Activated B cell treated with CpG ODN at 0.5 μM for 24 hours (primary cell): ENCODE measurements around the gene CNR2. TPM values are rescaled to one million over a fixed set of nuclear protein-coding genes. Genes with fewer than 3 reads are reported as not detected.
A peak's percentile ranks its signal among the peaks of the same experiment; 100 is the strongest.

Experiments used
- ATAC-seq: fragments of 200-7000 bp; cut with Tn5 transposase; one replicate; pipeline ENCODE4 v1.10.0; 2021; ENCODE audit warnings: low read depth, mild to moderate bottlenecking, moderate library complexity
- CTCF ChIA-PET: fragments of 350-600 bp; sonication (Branson Sonifier 250); formaldehyde crosslinking; loops from one replicate; lab custom pipeline; 2021; ENCODE audit warnings: antibody characterized with exemption; lab: Charles Lee
- POLR2A ChIA-PET: fragments of 350-600 bp; sonication (Branson Sonifier 250); formaldehyde crosslinking; loops from one replicate; lab custom pipeline; 2021; ENCODE audit warnings: antibody characterized with exemption; lab: Charles Lee
- DNase-seq: peaks from one replicate; pipeline ENCODE4 v3.0.0; 2022
- H3K27ac Mint-ChIP-seq: one replicate; pipeline ENCODE4 v1.8.0; 2020; ENCODE audit warnings: mixed read lengths
- H3K27me3 Mint-ChIP-seq: one replicate; pipeline ENCODE4 v1.8.0; 2021; ENCODE audit warnings: mixed read lengths
- H3K36me3 Mint-ChIP-seq: one replicate; pipeline ENCODE4 v1.8.0; 2021; ENCODE audit warnings: low read depth, mixed read lengths
- H3K4me1 Mint-ChIP-seq: one replicate; pipeline ENCODE4 v1.8.0; 2021; ENCODE audit warnings: mixed read lengths
- H3K4me3 Mint-ChIP-seq: one replicate; pipeline ENCODE4 v1.8.0; 2020; ENCODE audit warnings: mild to moderate bottlenecking, mixed read lengths
- H3K9me3 Mint-ChIP-seq: one replicate; pipeline ENCODE4 v1.8.0; 2020; ENCODE audit warnings: mixed read lengths
- CTCF ChIP-seq: fragments of 200-600 bp; IDR thresholded peaks from one replicate; pipeline ENCODE4 v1.8.0; 2022; ENCODE audit warnings: antibody characterized with exemption, mild to moderate bottlenecking
- intact Hi-C: fragments of 100-400 bp; cut with micrococcal nuclease; formaldehyde crosslinking; loops from one replicate; pipeline ENCODE4 v1.15.1; 2024
- total RNA-seq: library from RNA; stranded (reverse); gene quantifications from 2 replicates; pipeline ENCODE4 v1.2.3, GENCODE V29; 2022

Gene CNR2
- total RNA-seq, 1 donor from 2014 or later, result 51.0 TPM

GRCh38 chr1:23924601-23925000 lies 11.4 kb upstream of the CNR2 start:
- Mint-ChIP-seq H3K27me3 (no peaks in the 10 kb centered on the region), H3K36me3 (no peaks in the 10 kb centered on the region), H3K4me3 (no peak overlapping the region), H3K4me1 (peaks cover 19% of the 10 kb centered on the region), H3K9me3 (no peaks in the 10 kb centered on the region), H3K27ac (no peak overlapping the region)
- TF ChIP-seq CTCF, result no peak
- POLR2A ChIA-PET, result interaction anchor here (0.7 kb wide), 1 partner anchor 32 kb away, joined by 7 read pairs; no protein-coding TSS in a partner anchor
- intact Hi-C loops, result no loop called here
- CTCF ChIA-PET, result interaction anchor here (1.1 kb wide), 1 partner anchor 8 kb away, joined by 3 read pairs; no protein-coding TSS in a partner anchor
- DNase-seq, result no peak
- no peak for ATAC-seq

- Mint-ChIP-seq H3K4me1 (peaks cover 14% of the 10 kb centered on the region), H3K27me3 (no peaks in the 10 kb centered on the region), H3K4me3 (no peak overlapping the region), H3K9me3 (no peaks in the 10 kb centered on the region), H3K36me3 (no peaks in the 10 kb centered on the region), H3K27ac (peak overlapping the region; percentile 16)
- intact Hi-C loops, result no loop called here
- ChIA-PET CTCF (no interaction called here), POLR2A (no interaction called here)
- TF ChIP-seq CTCF, result no peak
- DNase-seq, result no peak
- no peak for ATAC-seq
These were observed 10.7 kb upstream of the CNR2 start for GRCh38 chr1:23923592-23924499.

- H3K4me1 Mint-ChIP-seq, result peaks cover 18% of the 10 kb centered on the region
These were observed 9.3 kb upstream of the CNR2 start for GRCh38 chr1:23922321-23922943.

GRCh38 chr1:23916209-23917131 lies 3.3 kb upstream of the CNR2 start:
- intact Hi-C loops, result loop anchor here (1.0 to 2.0 kb wide), 7 partner anchors 15 to 144 kb away; partner anchors contain the start of genes FUCA1, GALE, HMGCL and PNRC2
- ChIA-PET POLR2A (interaction anchor here (0.6 to 2.9 kb wide), 28 partner anchors 8 to 189 kb away, joined by 3 to 34 read pairs (median 6); partner anchors contain the start of genes FUCA1, GALE, HMGCL and PITHD1), CTCF (interaction anchor here (0.6 to 5.9 kb wide), 42 partner anchors 8 to 419 kb away, joined by 3 to 188 read pairs (median 6); partner anchors contain the start of genes FUCA1, GALE, HMGCL and RPL11)
- peak overlapping the region; percentile 61 for H3K4me3 Mint-ChIP-seq
- no peaks in the 10 kb centered on the region for H3K27me3 Mint-ChIP-seq
- DNase-seq, result peak; percentile 50
- H3K4me1 Mint-ChIP-seq, result peaks cover 69% of the 10 kb centered on the region
- H3K27ac Mint-ChIP-seq, result peak overlapping the region; percentile 99
- peak; percentile 72 for ATAC-seq
- peak; percentile 37 for TF ChIP-seq CTCF
- H3K9me3 Mint-ChIP-seq, result no peaks in the 10 kb centered on the region
- H3K36me3 Mint-ChIP-seq, result peaks cover 18% of the 10 kb centered on the region

More at GRCh38 chr1:23922321-23922943, 9.3 kb upstream of the CNR2 start:
- POLR2A ChIA-PET, result no interaction called here
- CTCF ChIA-PET, result interaction anchor here (1.2 kb wide), 1 partner anchor 111 kb away, joined by 3 read pairs; no protein-coding TSS in a partner anchor
- ATAC-seq, result no peak
- no peaks in the 10 kb centered on the region for H3K36me3 Mint-ChIP-seq
- H3K4me3 Mint-ChIP-seq, result no peak overlapping the region
- H3K27me3 Mint-ChIP-seq, result no peaks in the 10 kb centered on the region
- no peak for DNase-seq
- TF ChIP-seq CTCF, result no peak
- H3K27ac Mint-ChIP-seq, result no peak overlapping the region
- H3K9me3 Mint-ChIP-seq, result no peaks in the 10 kb centered on the region
- intact Hi-C loops, result no loop called here
